HG03025 (cell line): Measurements from ENCODE around the gene ISM1.

Source experiments
- ATAC-seq: cut with Tn5 transposase; IDR thresholded peaks from one replicate; pipeline ENCODE4 v1.9.1; 2021; ENCODE audit warnings: mild to moderate bottlenecking, moderate library complexity; ENCODE audit not compliant: unreplicated experiment, low FRiP score

The ISM1 gene

GRCh38 chr20:13278812-13279570 lies 57.9 kb downstream of the ISM1 start:
- ATAC-seq = no peak

GRCh38 chr20:13280609-13281324 lies 59.7 kb downstream of the ISM1 start:
- no peak for ATAC-seq

DNA sequence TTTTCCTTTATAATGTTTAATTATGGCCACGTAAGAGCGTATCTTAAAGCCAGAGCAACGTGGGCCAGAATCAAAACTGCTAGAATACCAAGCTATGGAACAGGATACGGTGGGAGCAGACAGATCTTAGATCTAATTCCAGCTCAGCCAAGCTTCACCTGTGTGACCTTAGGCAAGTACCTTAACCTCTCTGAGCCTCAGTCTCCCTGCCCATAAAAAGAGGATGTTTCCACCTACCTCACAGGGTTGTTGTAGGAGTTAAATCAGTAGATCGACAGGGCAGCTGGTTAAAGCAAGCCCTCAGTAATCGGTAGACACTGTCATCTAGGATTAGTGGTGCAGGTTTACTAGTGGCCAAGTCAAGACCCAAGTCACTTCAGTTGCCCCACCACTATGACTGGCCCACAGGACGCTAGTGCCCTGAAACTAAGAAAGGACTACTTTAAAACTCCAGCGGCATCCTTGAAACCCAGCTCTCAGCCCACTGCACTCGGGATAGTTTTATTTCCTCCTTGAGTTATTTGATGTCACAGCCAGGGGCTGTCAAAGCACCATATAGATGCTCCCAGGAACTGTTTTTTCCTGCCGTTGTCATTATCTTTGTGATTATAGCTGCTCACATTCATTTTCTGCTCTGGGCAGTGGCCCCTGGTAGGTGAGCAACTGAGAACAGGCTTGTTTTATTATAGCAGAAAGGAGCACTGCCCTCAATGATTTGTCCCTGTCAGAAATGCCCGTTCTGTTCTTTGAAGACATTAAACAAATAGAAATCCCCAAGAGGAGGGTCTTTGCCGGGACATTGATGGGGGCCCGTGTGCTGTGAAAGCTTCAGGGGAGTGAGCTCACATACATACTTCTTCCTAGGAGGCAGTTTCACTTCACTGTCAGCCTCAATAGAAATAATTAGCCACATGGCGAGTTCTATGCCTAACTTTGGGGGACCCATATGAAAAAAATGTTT lies 63.1 kb downstream of the ISM1 start:
- ATAC-seq = no peak

DNA sequence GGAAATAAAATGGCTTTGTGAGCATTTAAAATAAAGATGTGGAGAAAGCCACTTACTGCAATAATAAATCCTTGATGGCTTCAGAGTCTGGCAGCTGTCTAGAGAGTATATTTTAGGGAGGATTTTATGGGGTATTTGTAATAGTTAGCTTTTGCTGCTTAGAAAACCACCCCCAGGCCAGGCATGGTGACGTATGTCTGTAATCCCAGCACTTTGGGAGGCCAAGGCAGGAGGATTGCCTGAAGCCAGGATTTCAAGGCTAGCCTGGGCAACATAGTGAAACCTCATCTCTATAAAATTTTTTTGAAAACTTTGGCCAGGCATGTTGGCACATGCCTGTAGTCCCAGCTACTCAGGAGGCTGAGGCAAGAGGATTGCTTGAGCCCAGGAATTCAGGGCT lies 63.8 kb downstream of the ISM1 start:
- ATAC-seq = no peak

DNA sequence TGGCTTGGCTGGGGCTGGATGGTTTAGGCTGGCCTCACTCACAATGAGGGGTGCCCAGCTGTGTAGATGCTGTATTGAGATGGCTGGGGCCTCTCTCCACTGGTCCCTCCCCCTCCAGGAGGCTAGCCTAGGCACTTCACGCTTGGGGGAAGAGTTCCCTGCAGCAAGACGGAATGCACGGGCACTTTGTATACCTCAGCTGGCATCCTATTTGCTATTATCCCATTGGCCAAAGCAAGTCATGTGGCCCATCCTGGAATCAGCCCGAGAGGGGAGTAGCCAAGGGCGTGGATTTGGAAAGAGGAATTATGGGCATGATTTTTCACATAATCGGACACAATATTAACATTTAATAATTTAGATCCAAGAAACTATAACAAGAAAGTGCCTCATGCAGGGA lies 64.3 kb downstream of the ISM1 start:
- no peak for ATAC-seq

GRCh38 chr20:13286052-13286451 lies 65.0 kb downstream of the ISM1 start:
- no peak for ATAC-seq

- ATAC-seq = no peak
Measured at GRCh38 chr20:13286607-13287006, 65.5 kb downstream of the ISM1 start.

DNA sequence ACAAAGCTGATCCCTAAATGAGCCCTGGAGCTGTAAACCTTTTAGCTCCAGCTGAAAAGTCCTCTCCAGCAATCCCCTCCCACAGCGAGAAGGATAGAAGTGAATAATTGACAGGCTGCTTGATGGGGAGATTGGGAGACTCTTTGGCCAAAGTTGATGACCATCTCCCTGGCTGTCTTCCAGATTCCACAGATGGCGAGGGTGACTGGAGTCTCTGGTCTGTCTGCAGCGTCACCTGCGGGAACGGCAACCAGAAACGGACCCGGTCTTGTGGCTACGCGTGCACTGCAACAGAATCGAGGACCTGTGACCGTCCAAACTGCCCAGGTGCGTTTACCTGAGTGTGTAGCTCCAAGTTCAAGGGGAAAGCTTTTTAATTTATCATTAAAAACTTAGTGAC lies 67.3 kb downstream of the ISM1 start:
- ATAC-seq = no peak

GRCh38 chr20:13289031-13289430 lies 68.0 kb downstream of the ISM1 start:
- ATAC-seq = no peak

DNA sequence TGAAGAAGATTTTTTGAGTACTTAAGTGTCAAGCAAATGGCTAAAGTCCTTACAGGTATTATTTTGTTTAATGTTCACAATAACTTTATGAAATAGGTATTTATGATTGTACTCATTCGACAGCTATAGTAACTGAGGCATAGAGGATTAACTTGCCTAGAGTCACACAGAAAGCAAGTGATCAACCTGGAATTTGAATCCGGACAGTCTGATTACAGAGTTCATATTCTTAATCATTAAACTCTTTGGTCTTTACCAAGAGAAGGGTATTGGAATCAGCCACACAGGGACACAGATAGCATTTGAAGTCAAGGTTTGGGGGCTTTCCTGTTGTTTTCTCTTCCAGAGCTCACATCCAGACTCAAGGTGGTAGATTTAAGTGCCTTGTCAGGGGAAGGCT lies 69.7 kb downstream of the ISM1 start:
- no peak for ATAC-seq

- no peak for ATAC-seq
Measured at GRCh38 chr20:13291157-13291556, 70.1 kb downstream of the ISM1 start.

DNA sequence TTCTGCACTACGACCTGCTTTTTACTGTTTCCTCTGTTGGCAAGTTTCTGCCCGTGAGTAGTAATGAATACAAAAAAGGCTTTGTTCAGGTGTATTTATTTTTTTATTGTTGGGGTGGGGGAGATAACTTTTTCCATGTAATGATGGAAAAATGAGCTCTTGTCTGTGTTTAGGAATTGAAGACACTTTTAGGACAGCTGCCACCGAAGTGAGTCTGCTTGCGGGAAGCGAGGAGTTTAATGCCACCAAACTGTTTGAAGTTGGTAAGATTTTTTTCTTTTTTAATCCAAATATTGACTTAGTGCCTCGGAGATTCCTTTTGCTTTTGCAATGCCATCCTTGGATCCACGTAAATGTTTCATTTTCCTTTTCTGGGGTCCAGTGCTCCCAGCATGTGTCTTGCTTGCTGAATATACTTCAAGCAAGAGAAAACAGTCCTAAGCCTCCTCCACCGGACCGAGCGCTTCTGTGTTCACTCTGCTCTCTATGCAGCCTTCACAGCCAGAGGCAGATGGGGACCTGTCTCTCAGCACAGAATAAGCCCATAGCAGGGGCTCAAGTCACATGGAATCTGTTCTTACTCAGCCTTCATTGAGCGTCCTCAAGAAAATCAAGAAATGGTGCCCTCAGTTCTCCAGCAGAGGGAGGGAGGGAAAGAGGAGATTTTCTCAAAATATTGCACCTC lies 71.3 kb downstream of the ISM1 start:
- no peak for ATAC-seq

- ATAC-seq = no peak
Measured at GRCh38 chr20:13294522-13294921, 73.4 kb downstream of the ISM1 start.

DNA sequence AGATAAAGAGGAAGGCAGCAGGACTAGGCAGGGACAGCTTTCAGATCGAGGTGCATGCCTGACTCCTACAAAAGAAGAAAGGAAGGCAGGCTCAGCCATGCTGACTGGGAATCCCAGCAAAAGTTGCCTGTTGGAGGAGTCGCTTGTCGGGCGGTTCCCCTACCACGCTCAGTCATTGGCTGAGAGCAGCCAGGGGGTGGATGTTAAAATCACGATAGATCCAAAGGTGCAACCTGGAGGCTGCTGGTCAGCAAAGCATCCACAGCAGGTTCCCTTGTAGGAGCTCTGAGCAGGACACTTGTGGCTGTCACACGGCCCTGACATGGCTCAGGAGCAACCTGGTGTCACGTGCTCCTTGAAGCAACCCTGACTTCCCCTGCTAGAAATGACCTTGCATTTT lies 74.6 kb downstream of the ISM1 start:
- ATAC-seq = no peak

DNA sequence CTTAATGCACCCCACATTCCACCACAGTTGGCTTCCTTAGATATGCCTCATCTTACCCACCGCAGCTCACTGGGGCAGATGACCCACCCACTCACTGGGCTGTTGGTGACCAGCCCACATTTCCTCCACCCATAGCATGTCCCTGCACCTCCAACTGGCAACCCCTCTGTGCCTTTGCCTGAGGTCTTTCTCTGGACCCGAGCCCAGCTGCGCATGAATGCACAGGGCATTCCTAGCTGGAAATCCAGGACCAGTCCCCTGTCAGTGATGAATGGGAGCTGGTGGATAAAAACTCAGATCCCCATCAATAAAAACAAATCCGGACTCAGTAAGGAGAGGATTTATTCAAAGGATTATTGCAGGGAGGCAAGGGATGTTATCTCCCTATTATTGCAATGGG lies 75.0 kb downstream of the ISM1 start:
- no peak for ATAC-seq

DNA sequence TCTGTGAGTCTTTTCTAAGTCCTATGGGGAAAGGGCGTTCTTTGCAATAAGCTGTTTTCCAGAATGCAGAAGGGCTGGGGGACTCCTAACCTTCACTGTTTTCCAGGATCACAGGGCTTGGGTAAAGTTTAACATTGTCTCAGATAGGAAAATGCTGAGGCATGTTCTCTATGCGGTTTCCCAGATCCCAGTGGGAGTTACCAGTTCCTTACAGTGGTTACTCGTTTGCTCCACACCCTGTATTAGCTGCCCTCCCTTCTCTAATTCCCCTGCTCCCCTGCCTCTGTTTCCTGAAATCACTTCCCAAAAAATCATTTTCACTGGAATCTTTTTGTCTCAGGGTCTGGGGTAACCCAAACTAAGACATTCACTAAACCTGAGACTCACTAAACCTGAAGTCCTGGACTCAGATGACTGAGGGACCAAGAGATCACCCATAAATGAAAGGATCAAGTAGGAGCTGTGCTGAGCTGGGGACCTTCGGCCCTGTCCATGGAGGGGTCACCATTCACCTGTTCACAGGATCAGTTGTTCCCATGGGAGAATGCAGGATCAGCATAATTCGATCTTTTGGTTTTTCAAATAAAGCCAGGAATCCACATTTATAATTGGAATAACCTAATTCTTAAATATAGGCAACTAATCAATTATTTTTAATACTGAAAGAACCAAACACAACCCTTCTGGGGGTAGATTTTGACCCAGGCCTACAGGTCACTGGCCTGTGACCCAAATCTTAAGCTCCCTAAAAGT lies 76.2 kb downstream of the ISM1 start:
- no peak for ATAC-seq

DNA sequence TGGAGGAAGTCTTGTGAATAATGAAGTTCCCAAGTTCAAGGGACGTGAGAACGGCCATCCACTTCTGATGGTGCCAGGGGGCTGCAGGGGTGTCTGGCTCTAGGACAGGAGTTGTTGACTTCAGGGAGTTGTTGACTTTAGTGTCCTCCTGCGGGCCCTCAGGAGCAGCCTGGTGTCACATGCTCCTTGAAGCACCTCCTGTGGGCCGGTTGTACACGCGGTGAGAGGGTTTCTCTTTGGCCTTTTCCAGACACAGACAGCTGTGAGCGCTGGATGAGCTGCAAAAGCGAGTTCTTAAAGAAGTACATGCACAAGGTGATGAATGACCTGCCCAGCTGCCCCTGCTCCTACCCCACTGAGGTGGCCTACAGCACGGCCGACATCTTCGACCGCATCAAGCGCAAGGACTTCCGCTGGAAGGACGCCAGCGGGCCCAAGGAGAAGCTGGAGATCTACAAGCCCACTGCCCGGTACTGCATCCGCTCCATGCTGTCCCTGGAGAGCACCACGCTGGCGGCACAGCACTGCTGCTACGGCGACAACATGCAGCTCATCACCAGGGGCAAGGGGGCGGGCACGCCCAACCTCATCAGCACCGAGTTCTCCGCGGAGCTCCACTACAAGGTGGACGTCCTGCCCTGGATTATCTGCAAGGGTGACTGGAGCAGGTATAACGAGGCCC lies 77.8 kb downstream of the ISM1 start:
- no peak for ATAC-seq

GRCh38 chr20:13299401-13299800 lies 78.3 kb downstream of the ISM1 start:
- no peak for ATAC-seq

GRCh38 chr20:13301596-13301995 lies 80.5 kb downstream of the ISM1 start:
- ATAC-seq = no peak
